ENCODE data around the gene PDCD1. TPM values are rescaled to one million over a fixed set of nuclear protein-coding genes. Genes with fewer than 3 reads are reported as not detected.
"Not testable (repeated sequence)": the region's sequence is repeated elsewhere in the genome, so short reads cannot be mapped to it uniquely, and the experiment has no call there.

The PDCD1 gene
- total RNA-seq, 4 donors from 2014 or later = 0.49 to 2.3 (median 1.1) TPM

- TF ChIP-seq CTCF (IDR thresholded peaks at IDR 0.05) (no peak), POLR2A (IDR thresholded peaks at IDR 0.05) (no peak)
- H3K27ac ChIP-seq = peak within 1 kb of the TSS; percentile 82 to 90 (median 83)
- intact Hi-C loops (cut with DNase I) = no loop called here
- no peaks in the 10 kb centered on the region for H3K9me3 ChIP-seq
- no peaks in the 10 kb centered on the region for H3K36me3 ChIP-seq
- no peak within 1 kb of the TSS for H3K4me3 ChIP-seq (replicated peaks in 1 of 3)
- H3K4me1 ChIP-seq = peaks cover 27 to 38% of the 10 kb centered on the region in 2 donors
- WGBS, 2 donors = 86 to 89% methylated on average over 30 to 31 of the region's 31 CpGs
- peak; percentile 44 for DNase-seq
- H3K27me3 ChIP-seq = no peaks in the 10 kb centered on the region
These were observed 49.8 kb downstream of the PDCD1 start, which contains the start of gene NEU4 for GRCh38 chr2:241808721-241809382. NEU4 (plus strand) TSS chr2:241809193; CDS start chr2:241814485, 5,292 bp downstream.

- H3K4me3 ChIP-seq (replicated peaks in 1 of 3) = no peak overlapping the region
- peak; percentile 68 to 71 for DNase-seq
- H3K4me1 ChIP-seq = peaks cover 30 to 40% of the 10 kb centered on the region in 2 donors
- peak overlapping the region; percentile 24 to 65 (median 50) for H3K27ac ChIP-seq
- no peaks in the 10 kb centered on the region for H3K9me3 ChIP-seq
- H3K27me3 ChIP-seq = no peaks in the 10 kb centered on the region
- intact Hi-C loops (cut with DNase I) = no loop called here
- WGBS, 2 donors = 46 to 60% methylated on average over 16 of the region's 17 CpGs
- no peaks in the 10 kb centered on the region for H3K36me3 ChIP-seq
- no peak for TF ChIP-seq POLR2A (IDR thresholded peaks at IDR 0.05)
- TF ChIP-seq CTCF (IDR thresholded peaks at IDR 0.05) = no peak
These were observed 50.5 kb downstream of the PDCD1 start for GRCh38 chr2:241808051-241808720.

DNA sequence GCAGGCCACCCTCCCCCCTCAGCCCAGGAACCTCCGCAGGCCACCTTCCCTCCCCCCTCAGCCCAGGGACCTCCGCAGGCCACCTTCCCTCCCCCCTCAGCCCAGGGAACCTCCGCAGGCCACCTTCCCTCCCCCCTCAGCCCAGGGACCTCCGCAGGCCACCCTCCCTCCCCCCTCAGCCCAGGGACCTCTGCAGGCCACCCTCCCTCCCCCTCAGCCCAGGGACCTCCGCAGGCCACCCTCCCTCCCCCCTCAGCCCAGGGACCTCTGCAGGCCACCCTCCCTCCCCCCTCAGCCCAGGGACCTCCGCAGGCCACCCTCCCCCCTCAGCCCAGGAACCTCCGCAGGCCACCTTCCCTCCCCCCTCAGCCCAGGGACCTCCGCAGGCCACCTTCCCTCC, 52.5 kb downstream of the PDCD1 start:
- DNase-seq; H3K36me3 ChIP-seq; intact Hi-C loops (cut with DNase I); H3K27ac ChIP-seq; H3K9me3 ChIP-seq; H3K27me3 ChIP-seq; H3K4me3 ChIP-seq (replicated peaks in 1 of 3): not testable (repeated sequence)
- peaks cover 25 to 34% of the 10 kb centered on the region in 2 donors for H3K4me1 ChIP-seq
- no CpG with 5 or more reads among the region's 8 CpGs for WGBS, 2 donors

GRCh38 chr2:241804326-241805229, 54.1 kb downstream of the PDCD1 start:
- Histone ChIP-seq H3K4me1 (peaks cover 11 to 17% of the 10 kb centered on the region in 2 donors), H3K36me3 (no peaks in the 10 kb centered on the region), H3K27ac (no peak overlapping the region), H3K27me3 (no peaks in the 10 kb centered on the region), H3K9me3 (no peaks in the 10 kb centered on the region), H3K4me3 (replicated peaks in 1 of 3) (no peak overlapping the region)
- WGBS, 2 donors = 32 to 40% methylated on average over 9 to 16 of the region's 35 CpGs
- DNase-seq = no peak
- intact Hi-C loops (cut with DNase I) = no loop called here
- TF ChIP-seq POLR2A (IDR thresholded peaks at IDR 0.05) = no peak
- TF ChIP-seq CTCF (IDR thresholded peaks at IDR 0.05) = no peak

All from thyroid gland (tissue), 4 donors.